Stimulated activated CD8-positive, alpha-beta memory T cell treated with anti-CD3 and anti-CD28 coated beads, Interleukin-12 subunit alpha, Interleukin-12 subunit beta, amount 100 ng/mL, for 24 hours (primary cell): ENCODE measurements around the gene FUBP3.

Experiments used
- DNase-seq: peaks from one replicate; pipeline ENCODE4 v3.0.0-alpha.2; 2020; ENCODE audit errors: extremely low read depth

Gene FUBP3

DNA sequence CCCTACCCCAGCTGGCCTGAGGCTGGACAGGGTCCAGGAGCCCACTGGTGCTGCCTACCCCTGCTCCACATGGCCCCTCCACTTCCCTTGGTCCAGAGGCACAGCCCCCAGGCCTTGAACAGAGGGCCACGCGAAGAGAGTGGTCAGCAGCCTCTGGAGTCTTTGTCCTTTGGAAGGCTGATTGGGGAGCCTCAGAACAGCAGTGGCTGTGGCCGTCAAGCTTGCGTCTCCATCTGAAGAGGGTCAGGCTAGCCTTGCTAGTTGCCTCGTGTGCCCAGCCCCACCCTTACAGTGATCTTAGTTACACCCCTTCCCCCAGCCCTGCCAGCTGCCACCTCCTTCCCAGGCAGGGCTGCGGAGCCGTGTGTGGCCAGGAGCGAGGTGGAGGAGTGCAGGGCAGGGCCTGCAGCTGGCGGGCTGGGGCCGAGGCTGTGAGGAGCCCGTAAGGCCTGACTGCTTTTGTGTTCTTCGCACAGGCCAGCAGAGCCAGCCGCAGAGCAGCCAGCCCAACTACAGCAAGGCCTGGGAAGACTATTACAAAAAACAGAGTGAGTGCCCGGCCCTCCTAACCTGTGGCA lies 54.9 kb downstream of the FUBP3 start:
- no peak for DNase-seq

DNA sequence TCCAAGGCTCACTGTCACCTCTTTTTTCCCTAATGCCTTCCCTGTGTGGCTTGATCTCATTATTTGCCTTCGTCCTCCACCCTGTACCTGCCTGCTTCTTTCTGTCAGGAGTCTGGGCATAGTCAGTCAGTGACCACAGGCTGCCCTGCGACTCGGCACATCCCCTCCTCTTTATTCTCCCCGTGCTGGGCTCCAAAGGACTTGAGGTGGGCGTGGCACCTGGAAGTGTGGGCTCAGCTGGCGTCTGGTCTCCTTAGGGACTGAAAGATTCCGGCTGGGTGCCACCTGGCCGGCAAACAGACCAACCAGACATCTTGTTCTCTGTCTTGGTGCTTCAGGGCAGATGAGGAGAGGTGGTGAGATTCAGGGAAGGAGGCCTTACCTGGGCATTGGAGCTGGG lies 55.4 kb downstream of the FUBP3 start:
- no peak for DNase-seq

DNA sequence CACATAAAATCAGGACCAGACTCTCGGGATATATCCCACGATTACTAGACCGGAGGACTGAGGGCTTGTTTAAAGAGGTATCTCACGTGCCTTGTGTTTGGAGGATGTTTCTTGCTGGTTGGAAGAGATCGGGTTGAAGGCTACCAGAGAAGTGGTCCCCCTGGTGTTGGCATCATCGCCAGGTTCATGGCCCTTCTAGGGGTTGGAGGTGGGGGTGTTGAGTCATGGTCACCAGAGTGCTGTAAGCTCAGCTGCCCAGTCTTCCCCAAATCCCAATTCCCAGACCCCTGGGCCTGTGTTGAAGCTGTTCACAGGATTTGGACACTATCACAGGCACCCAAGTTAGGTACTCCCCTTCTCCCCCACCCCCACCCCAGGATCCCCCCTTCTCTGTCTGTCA lies 55.9 kb downstream of the FUBP3 start:
- no peak for DNase-seq

DNA sequence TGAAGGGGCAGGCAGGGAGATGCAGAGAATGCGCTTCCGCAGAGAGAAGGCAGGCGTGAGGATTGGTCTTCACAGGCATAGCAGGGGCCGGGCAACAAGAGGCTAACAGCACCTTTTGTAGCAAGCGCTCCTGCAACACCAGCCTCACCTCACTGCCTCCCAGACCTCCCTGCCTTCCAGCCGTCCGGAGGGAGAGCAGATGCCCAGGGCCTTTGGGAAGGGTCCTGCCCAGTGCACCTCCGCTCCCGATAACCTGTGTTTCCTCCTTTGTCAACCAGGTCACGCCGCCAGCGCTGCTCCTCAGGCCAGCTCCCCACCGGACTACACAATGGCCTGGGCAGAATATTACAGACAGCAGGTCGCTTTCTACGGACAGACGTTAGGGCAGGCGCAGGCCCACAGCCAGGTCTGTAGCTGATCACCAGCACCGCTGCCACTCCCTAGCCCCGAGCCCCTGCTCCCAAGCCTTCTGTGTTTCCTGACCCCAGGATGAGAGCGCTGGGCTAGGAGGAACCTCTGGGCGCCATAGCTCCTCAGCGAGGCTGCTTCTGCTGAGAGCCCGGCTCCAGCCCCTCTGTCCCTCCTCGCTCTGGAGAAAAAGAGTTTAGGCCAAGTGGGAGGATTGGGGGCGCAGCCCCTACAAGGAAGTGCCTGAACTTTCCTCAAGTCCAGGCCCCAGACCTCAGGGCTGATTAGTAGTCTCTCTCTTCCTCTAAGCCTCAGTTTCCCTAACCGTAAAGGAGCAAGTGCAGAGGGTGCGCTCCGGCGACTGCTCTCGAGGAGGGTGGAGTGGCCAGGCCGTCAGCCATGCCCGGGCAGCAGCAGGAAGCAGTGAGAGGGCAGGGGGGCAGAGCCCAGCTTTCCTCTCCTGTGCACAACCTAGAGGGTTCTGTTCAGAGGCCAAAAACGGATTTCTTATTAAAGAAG lies 56.6 kb downstream of the FUBP3 start:
- DNase-seq: no peak

- DNase-seq: no peak
These were observed 57.3 kb downstream of the FUBP3 start for GRCh38 chr9:130636648-130637020.

DNA sequence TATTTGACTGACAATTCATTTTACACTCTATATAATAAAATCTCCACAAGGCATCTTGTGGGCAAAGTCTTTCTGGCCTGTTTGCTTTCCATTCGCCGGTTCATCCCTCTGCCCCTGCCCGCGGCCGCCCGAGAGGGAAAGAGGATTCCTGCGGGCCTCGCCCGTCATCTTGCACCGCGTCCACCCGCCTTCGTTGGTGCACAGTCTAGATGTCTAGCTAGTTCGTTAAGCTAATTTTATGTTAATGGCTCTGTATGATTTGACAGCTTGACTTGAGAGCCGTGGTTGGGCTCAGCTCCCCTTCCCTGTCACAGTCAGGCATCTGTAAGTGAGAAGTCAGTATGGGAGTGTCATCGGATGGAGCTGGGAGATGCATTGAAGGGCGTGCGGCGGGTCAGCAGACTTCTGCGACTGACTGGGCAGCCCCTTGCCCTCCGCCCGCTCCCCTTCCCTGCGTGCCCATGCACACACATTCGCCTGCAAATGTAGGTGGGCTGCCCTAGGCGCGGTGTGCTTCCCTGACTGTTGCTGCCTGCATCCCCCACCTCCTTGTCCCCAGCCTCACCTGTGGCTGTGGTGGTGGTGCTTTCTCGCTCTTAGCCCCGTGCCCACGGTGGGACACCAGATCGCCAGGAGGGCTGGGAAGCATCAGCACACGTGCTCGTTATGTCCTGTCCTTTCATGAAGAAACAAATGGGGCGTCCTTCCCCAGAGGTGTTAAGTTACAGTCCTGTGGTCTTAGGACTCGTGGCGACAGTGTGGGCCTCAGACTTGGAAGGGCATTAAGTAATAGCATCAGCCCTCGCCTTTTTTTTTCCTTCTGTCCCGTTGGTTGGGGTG lies 59.1 kb downstream of the FUBP3 start:
- DNase-seq: no peak

DNA sequence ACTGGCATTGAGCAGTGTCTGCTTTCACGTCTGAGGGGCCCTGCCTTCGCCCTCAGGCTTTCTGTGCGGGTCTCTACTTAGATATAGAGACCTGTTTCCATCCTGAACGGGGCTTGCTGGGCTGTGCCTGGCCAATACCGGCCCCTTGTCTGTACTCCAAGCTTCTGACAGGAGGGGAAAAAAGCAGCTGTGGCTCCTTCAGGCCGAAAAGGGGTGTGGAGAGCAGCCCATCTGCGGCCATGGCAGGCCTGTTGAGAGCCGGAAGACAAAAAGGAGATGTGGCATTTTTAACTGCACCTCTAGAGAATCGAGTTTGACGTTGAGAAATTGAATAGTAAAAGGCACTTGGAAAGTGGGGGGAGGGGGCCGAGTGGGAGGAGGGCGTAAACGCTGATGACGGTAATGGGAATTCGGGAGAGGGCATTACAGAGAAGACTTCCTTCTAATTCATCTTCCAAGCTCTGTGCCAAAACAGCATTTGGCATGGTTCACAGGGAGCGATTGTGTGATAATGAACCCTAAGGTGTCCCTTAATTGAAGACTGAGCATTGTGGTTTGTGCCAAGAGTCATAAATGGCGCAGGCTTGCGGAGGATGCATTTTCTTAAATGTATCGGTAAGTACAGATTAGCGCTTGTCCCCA lies 59.9 kb downstream of the FUBP3 start:
- DNase-seq: no peak

DNA sequence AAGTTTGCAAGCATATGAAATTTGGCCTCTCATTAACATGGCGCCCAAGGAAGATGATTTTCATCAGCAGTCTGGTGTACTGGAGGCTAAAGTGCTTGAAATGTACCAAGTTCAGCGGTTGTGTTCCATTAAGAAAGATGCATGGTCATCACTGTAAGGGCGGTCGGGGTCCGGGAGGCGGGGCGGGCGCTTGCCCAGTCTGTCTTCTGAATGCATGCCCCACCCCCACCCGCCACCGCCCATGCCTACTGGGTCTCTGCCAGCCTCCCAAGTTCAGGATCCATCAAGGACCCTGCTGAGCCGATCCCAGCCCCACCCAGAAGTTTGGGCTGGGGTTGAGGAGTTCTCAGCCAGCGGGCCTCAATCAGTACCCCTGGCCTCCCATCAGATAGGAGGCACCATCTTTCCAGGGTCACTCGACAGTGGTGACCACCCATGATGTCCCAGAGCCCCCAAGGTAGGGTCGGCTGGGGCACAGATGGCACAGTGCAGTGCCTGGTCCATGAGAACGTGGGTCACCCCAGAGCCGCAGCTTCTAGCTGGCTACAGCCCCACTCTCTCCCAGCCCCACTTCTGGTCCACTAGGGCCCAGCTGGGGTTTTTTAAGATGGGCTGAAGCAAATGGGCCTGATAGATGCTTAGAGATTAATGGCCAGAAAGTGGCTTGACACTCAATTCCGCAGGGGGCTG lies 60.6 kb downstream of the FUBP3 start:
- DNase-seq: no peak

GRCh38 chr9:130640681-130641080 lies 61.3 kb downstream of the FUBP3 start:
- no peak for DNase-seq

- no peak for DNase-seq
These were observed 63.5 kb downstream of the FUBP3 start for GRCh38 chr9:130642926-130643325.

DNA sequence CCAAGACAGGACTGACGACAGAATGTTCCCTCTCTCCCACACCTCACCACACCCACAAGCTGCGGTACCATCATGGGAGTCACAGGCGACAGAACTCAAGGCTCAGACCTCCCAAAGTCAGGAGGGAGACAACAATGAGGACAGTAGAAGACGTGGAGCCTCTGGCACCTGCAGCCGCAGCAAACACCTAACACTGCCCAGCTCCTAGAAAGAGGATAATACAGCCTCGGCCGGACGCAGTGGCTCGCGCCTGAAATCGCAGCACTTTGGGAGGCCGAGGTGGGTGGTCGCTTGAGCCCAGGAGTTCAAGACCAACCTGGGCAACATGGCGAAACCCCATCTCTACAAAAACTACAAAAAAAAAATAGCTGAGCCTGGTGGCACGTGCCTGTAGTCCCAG lies 71.8 kb downstream of the FUBP3 start:
- no peak for DNase-seq

GRCh38 chr9:130651752-130652151 lies 72.4 kb downstream of the FUBP3 start:
- no peak for DNase-seq

DNA sequence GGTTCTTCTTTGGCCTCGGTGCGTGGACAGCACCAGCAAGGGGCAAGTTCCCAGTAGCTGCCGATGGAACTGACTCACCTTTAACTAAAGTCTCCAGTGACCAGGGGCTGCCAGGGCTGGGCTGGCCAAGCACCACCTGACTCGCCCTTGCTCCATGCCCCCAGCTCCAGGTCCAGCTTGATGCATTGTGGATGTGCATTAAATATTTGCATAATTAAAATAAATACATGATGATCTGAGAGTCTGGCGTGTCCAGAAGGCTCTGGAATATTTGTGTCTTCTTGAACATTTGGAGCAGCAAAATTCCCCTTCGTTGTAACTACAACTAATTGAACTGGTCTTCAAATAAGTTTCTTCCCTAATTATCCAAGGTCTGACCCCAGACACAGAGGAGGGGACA lies 75.5 kb downstream of the FUBP3 start:
- no peak for DNase-seq

- no peak for DNase-seq
These were observed 79.7 kb downstream of the FUBP3 start for GRCh38 chr9:130658893-130659698.

DNA sequence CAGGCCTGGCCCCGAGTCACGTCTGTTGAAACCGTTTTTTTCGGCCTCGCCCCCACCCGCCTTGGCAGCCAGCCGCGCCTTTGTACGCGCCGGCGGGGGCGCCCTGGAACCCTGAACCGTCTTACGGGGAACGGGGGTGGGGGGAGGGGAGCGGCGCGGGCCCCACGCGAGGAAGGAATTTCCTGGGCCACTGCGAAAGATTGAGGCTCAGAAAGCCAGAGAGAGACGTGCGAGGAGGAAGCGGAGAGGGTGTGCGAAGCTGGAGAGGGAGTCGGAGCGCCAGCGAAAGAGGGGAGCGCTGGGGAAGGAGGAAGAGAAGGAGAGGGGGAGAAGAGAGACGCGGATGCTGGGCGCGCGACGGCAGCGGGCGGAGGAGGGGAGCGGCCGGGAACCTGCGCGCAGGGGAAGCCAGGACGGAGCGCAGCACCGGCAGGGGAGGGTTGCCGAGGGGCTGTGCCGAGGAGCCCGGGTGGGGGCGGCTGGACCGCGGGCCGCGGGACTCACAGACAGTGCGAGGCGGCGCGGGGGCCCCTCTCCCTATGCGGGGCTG lies 80.4 kb downstream of the FUBP3 start:
- DNase-seq: no peak

GRCh38 chr9:130660326-130660682 lies 80.9 kb downstream of the FUBP3 start:
- no peak for DNase-seq

GRCh38 chr9:130660683-130661450 lies 81.5 kb downstream of the FUBP3 start:
- no peak for DNase-seq

GRCh38 chr9:130661451-130662098 lies 82.2 kb downstream of the FUBP3 start:
- no peak for DNase-seq
